Myocyte (in vitro differentiated cells): ENCODE measurements around the gene LONP1. TPM values are rescaled to one million over a fixed set of nuclear protein-coding genes. Genes with fewer than 3 reads are reported as not detected.
"Not testable (repeated sequence)": the region's sequence is repeated elsewhere in the genome, so short reads cannot be mapped to it uniquely, and the experiment has no call there.

Experiments
- DNase-seq: peaks from one replicate; pipeline ENCODE4 v3.0.0-alpha.2; 2012; ENCODE audit warnings: low read depth
- total RNA-seq: library from RNA; depleted of rRNA; stranded (reverse); fragments of >200 nt; gene quantifications from 2 replicates; pipeline ENCODE4 v1.2.3, GENCODE V29; 2014

Gene LONP1
- total RNA-seq, 1 donor from 2014 or later, result 70.9 TPM

- no peak for DNase-seq
These were observed 5.1 kb downstream of the LONP1 start for GRCh38 chr19:5714816-5715215.

GRCh38 chr19:5713228-5713627 is 6.7 kb downstream of the LONP1 start:
- DNase-seq, result no peak

DNA sequence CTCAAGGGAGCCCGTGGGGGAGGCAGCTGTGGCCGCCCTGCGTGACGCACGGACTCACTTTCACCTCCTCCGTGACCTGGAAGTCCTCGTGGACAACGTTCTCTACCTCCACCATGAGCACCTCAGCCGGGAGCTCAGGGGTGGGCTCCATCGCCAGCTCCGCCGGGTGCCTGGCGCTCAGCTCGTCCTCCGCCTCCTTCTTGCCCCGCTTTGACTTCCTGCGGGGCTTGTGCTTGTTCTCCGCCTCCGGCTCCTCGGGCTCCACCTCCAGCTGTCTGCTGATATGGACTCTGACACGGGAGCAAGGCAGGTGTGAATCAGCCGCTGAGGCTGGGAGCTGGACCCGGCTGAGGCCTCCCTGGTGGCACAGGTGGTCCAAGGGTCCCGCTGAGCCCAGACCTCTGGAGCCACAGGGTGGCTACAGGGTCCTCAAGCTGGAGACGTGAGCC is 8.2 kb downstream of the LONP1 start:
- no peak for DNase-seq

- DNase-seq, result no peak
These were observed 8.9 kb downstream of the LONP1 start for GRCh38 chr19:5711025-5711424.

- DNase-seq, result no peak
These were observed 12.1 kb downstream of the LONP1 start for GRCh38 chr19:5707576-5708575.

- DNase-seq, result no peak
These were observed 12.9 kb downstream of the LONP1 start for GRCh38 chr19:5706876-5707573.

DNA sequence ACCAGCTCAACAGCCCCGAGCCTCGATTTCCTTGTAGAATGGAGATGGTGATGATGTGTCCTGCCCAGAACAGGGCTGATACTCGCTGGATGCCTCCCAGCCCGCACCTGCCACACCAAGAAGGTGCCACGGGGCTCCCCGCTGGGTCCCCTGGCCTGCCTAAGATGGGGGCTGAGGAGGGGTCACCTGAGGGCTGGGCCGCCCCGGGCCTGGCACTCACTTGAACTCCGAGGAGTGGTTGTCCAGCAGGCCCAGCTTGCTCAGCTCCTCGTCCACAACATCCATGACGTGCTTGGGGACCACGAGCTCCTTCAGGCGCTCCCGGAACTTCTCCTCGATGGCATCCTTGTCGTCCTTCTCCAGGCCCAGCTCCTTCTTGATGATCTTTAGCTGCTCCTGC is 14.4 kb downstream of the LONP1 start:
- DNase-seq, result no peak

DNA sequence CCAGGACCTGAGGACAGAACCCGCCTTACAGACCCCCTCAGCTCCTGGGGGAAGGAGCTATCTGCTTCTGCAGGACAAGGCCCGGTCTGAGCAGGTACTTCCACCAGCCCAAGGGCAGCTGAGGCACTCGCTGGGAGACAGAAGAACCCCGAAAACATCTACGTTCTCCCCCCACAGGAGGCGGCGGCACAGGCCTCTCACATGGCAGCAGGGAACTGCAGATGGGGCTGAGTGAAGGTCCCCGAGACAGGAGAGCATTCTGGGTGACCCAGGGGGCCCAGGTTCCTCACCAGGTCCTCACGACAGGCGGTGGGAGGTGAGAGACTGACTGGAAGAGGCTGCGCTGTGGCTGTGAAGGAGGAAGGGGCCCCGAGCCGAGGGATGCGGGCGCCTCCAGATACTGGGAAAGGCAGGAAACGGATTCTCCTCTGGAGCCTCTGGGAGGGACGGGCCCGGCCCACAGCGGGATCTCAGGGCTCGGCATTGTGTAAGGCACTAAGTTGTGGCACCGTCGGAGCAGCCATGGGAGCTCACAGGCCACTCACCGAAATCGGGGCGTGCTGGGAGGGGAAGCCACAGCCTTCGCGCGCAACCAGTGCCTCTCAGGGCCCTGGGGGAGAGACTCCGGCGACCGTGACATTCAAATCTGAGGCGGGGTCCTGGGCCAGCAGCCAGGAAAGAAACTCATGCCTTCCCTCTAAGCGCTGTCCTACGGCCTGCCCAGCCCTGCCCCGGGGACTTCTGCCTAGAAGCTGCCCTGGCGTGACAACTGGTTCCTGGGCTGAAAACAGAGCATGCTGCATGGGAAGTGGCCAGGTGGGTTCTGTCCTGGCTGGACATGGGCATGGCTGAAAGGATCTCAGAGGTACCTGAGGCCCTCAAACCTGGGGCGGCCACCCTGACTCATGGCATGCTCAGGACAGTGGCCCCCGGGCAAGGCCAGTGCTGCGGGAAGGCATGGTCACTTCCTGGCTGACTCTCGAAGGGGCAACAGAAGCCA is 15.8 kb downstream of the LONP1 start:
- no peak for DNase-seq

DNA sequence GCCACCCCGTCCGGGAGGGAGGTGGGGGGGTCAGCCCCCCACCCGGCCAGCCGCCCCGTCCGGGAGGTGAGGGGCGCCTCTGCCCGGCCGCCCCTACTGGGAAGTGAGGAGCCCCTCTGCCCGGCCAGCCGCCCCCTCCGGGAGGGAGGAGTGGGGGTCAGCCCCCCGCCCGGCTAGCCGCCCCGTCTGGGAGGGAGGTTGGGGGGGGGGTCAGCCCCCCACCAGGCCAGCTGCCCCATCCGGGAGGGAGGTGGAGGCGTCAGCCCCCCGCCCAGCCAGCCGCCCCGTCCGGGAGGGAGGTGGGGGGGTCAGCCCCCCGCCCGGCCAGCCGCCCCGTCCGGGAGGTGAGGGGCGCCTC is 17.9 kb downstream of the LONP1 start:
- DNase-seq, result not testable (repeated sequence)

DNA sequence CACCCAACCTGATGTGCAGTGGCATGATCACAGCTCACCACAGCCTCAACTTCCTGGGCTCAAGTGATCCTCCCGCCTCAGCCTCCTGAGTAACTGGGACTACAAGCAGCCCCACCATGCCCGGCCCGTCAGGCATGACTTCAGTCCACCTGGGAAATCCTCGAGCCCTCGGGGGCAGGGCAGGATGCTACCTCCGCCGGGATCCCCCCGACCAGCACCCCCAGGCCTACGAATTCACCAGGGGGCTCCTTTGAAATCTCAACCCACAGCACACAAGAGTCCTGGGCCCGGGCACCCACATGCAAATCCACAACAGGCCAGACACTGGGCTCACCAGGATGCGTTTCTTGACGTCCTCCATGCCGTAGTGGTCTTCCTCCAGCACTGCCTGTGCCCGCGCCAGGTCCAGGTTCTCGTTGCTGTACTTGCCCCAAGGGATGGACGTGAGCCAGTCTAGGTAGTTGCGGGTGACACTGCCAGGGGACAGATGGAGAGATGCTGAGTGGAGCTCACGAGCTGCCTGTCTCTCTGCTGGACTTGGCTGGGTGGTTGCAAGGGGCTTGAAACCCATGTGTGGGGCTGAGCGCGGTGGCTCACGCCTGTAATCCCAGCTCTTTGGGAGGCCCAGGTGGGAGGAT is 19.4 kb downstream of the LONP1 start:
- no peak for DNase-seq

- no peak for DNase-seq
These were observed 21.1 kb downstream of the LONP1 start for GRCh38 chr19:5698635-5699422.

DNA sequence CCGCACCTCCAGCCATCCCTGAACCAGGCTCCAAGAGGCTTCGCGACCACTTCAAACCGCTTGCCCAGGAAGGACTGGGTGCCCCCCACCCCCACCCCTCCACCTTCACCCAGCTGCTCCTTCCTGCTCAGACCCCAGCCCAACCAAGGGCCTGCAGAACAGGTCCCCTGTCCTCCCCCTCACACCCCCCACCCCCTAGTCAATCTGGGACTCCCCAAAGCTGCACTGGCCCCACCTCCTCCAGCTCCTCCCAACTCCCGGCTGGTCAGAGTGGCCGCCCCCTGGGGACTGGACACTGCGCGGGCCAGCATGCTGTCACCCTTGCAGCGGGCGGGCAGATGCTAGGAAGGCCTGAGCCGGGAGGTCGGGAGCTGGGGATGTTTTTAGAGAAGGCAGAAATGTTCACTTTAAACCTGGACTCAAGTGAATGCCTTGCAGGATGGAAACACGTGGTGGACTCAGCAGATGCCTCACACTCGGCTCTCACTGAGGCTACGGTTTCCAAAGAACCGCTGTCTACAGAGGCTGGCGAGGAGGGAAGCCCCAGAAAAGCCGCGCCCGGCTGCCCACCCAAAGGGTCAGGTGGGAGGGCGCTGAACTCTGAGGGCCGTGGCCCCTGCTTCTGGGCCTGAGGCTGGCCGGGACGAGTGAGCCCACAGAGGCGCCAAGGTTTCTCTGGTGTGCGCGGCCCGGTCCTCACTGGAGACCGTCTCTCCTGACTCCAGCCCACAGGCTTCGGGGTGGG is 21.9 kb downstream of the LONP1 start:
- no peak for DNase-seq

DNA sequence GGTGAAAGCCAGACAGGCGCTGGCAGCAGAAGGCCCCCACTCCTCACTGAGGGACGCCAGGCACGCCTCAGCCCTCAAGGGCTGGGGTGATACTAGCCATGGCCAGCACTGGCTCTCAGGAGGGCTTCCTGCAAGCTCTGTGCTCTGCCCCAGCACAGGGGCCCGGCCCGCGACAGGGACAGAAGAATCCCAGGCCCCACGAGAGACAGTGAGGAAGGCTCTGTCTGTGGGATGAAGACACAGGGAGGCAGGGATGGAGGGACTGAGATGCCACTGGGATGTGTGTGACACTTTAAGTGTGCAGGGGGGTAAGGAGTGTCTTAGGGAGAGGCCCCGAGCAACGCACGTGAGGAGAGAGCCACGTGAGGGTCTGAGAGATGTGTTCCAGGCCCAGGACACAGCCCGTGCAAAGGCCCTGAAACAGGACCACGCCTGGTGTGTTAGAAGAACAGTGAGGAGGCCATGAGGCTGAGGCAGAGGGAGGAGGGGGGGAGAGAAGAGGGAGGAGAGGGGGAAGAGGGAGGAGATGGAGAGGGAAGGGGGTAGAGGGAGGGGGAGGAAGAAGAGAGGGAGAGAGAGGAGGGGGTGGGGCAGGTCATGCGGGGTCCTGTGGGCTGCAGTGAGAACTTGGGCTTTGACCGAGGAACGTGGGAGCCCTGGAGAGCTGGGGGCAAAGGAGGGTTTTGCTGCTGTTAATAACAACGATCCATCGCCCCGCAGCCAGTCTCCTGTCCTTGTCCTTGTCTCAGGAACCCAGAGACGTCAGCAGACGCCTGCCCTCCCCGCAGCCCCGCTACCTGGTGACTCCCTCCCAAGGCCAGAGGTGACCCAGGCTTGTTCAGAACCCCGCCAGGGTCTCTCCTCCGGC is 22.7 kb downstream of the LONP1 start:
- no peak for DNase-seq

DNA sequence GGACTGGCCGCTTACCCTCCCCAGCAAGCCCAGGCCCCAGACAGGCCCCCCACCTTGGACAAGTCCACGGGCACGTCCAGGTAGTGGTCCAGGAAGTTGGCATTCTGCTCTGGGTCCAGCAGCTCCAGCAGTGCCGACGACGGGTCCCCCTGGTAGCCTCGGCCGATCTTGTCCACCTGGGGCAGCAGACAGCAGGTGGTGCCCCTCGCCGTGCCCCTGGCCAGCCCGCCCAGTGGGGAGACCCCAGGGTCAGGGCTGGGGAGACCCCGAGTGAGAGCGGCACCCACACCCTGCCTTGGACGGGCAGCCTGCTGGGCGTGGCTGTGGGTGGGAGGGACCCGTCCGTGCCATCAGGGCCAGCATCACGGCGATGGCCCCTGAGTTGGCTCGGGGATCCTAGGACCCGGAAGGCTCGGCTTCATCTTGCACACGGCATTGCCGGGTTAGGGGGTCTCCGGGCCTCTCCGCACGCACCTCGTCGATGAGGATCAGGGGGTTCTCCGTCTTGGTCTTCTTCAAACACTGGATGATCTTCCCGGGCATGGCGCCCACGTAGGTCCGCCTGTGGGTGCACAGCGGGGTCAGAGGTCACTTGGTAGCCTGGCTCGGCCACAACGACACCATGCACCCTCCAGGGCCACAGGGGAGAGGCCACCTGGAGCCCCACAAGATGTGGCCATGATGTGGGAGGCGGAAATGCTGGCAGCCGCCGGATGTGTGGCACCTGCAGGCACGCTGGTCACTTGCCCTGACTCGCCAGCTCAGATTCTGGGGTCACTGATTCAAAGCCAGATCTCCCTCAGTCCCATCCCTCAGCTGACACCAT is 23.5 kb downstream of the LONP1 start:
- no peak for DNase-seq

- DNase-seq, result peak; percentile 45
These were observed 24.2 kb downstream of the LONP1 start for GRCh38 chr19:5695649-5696195.

GRCh38 chr19:5694956-5695648 is 24.8 kb downstream of the LONP1 start:
- no peak for DNase-seq
